Brain pericyte (primary cell): Measurements from ENCODE around the gene AIF1.
"Not testable (repeated sequence)": the region's sequence is repeated elsewhere in the genome, so short reads cannot be mapped to it uniquely, and the experiment has no call there.

Experiments used
- DNase-seq: peaks from one replicate; pipeline ENCODE4 v3.0.0-alpha.2; 2012; ENCODE audit warnings: low read depth, low spot score

AIF1 gene

DNA sequence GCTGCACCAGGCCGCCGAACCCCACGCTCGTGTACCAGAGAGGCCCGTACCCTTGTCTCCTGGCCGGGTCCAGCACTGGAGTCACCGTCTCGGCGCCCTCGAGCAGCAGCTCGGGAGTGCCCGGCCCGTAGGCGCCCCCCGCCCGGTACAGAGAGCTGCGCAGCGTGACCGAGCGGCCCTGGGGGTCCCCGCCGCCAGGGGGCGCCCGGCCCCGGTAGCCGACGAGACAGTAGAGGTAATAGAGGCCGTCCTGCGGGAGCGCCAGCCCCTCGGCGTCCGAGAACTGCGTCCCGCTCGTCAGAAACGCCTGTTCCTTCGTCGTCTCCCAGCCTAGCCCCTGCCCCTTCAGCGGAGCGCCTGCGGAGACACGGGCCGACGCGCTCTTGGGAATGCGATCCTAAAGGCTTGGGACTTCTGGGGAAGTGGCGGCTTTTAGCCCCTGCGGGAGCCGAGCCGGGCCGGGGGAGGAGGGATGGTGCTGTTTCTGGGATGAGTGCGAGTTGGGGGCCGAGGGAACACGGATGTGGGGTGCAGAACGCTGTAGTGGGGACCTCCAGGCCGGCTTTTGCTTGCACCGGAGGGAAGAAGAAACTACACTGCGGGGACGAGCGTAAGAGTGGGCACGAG, 34.1 kb upstream of the AIF1 start:
- DNase-seq: peak; percentile 30

DNA sequence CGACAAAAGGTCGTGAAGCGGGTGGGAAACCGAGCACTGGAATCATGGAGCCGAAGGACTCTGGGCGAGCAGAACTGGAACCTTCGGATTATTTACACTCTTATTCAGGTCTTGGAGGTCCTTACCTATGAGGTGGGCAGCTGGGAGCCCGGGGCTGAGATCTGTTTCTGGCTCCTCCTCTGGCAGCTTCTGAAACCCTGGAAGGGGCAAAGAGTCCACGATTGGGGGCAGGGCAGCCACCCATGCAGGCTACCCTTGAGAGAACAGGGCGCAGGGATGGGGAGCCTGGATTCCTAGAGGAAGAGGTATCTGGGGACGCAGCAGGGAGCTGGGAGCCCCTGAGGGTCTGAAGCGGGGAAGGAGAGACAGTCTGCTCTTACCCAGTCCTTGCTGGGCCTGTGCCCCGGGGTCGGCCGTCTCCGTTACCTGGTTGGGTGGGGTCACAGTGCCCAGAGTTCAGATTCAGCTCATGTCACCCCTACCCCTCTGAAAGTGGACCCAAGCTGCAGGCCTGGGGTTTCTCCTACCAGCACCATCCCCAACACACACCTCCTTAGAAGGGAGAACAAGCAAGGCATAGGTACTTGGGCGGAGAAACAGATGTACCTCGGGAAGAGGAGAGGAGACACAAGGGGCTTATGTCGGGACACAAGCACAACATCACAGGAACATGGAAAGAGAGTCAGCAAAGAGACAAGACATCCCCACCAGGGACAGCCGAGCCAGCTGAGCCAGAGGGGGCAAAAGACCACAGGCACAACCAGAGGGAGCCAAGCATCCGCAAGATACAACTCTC, 33.4 kb upstream of the AIF1 start:
- DNase-seq: no peak

DNA sequence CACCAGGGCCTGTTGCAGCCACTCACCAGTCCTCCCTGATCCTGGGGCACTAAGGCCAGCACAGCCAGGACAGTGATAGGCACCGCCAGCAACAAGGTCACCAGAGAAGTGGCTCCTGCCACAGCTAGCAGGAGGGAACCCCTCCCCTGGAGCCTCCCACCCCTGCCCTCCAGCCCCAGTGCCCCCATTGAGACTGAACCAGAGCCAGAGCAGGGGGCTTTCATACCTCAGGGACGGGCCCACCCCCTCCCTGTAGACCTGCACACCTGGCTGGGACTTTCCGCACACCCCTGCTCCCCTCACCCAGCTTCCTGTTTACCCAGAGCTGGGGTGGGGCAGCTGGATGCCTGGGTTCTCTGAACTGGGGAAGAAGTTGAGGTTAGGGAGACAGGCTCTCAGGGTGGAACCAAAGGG, 32.8 kb upstream of the AIF1 start, which contains the start of gene LTB:
Gene LTB (minus strand): TSS at position 195 of the 414 bp plus-strand sequence. CDS start 7 bp downstream, at position 188.
- DNase-seq: no peak

DNA sequence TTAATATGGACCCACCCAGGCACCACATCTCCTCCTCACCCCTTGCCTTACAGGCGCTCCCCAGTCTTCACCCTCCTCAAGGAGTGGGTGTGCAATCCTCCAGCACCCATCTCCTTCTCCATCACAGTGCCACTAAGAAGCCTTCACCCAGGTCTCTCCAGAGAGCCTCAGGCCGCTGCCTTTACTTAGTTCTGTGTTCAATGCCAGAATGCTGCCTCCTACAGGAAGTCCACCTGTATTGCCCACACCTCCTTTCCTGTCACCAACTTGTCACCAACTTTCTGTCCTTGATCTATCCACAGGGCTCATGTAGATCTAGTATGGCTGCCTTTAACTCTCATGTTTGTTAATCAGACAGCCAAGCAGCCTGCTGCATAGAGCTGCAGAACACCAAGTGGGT, 29.5 kb upstream of the AIF1 start:
- no peak for DNase-seq

DNA sequence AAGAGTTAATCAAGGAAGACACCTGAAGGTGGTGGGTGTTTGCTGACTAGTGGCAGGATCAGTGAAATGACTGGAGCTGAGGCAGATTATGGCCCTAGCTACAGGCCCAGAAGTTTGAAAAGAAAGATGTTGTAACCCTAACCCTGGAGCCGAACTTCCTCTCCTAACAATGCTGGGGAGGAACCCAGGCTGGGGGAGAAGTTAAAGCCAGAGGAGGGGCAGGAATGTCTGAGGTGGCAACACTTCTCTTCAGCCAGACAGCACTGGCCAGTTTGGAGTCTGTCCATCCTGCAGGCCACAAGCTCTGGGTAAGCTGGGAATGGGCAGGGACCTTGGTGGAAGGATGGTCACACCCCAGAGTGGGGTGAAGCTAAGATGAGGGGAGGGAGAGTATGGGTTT, 29.0 kb upstream of the AIF1 start, which contains the start of gene LST1:
Gene LST1 (plus strand): TSS at position 270 of the 400 bp plus-strand sequence. CDS start 1,023 bp downstream, outside the sequence.
- DNase-seq: no peak

DNA sequence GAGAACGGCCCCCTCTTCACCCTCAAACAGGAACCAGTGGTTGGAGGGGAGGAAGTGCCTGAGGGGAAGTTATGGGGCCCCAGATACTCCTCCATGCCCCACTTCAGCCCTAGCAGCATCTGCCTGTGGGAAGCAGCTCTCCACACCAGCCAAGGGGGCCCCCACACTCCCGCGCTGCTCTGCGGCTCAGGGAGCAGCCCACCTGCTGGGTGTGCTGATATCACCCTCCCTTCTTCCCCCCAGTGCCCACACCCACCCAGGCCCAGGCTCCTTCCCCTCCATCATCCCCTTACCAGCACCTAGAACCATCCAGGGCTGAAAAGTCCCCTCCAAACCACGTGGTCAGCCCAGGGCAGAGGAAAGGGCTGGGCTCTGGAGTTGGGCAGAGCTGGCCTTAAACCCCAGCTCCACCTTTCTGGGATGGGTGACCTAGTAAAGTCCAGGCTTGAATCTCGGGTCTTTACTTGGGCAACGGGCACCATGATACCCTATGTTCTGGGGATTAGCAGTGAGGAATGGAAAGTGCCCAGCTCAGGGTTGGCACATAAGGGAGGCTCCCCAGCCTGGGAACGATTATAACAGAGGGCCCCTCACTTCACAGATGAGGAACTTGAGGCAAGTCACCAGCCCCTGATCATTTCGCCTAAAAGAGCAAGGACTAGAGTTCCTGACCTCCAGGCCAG, 28.3 kb upstream of the AIF1 start:
- DNase-seq: no peak

DNA sequence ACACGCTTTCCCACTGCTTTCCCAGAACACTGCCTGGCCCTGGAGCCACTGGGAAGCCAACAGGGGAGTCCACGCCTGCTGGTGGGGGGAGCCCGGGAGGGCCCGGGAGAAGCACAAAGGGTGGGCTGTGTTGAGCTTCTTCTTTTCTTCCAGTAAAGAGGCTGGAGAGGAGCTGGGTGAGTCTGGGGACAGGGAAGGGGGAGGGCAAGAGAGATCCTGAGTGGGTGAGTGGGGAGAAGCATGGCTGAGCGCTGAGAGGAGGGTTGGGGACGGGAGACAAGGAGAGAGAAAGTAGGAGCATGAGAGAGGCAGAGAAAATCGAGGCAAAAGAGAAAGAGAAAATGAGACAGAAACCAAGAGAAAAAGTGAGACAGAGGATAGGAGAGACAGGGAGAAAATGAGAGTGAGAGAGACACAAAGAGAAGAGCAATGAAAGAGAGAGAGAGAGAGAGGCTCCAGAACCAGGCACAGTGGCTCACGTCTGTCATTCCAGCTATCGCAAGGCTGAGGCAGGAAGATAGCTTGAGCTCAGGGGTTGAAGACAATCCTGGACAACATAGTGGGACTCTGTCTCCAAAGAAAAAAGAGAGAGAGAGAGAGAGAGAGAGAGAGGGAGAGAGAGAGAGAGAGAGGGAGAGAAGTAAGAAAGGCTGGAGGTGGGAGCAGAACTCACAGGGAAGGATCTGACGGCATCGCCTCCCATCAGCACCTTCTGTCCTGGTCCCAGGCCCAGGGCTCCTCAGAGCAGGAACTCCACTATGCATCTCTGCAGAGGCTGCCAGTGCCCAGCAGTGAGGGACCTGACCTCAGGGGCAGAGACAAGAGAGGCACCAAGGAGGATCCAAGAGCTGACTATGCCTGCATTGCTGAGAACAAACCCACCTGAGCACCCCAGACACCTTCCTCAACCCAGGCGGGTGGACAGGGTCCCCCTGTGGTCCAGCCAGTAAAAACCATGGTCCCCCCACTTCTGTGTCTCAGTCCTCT, 26.9 kb upstream of the AIF1 start:
- no peak for DNase-seq

DNA sequence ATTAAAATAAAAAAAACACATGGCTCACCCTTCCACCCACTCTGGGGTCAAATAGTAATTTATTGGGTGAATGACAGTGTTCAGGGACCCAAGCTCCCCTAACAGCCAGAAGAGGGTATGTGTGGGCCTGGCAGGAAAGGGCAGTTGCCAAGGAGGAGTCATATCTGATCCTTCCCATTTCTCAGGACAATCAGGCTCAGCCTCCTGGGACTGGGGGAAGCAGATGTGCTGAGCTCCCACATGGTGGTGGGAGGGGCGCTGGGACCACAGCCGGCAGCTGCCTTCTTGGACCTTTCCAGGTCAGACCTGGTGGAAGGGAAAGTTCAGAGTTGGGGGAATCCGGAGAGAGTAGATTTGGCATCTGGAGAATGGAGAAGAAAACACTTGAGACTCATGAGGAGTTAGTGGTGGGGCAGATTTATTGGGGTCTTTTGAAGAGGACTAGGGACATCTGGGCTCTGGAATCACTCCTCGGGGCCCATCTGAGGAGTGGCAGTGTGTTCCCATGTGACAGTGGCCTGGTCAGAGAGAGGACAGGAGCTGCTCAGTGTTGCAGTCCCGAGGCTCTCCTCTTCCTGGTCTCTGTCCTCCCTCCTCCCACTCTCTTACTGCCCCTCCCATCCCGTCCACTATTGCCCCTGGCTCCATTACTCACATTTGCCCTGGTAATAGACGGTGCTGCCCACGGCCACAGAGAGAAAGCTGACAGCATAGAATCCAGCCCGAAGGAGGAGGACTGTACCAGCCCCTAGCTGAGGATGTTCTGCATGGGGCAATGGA, 26.0 kb upstream of the AIF1 start:
- no peak for DNase-seq

DNA sequence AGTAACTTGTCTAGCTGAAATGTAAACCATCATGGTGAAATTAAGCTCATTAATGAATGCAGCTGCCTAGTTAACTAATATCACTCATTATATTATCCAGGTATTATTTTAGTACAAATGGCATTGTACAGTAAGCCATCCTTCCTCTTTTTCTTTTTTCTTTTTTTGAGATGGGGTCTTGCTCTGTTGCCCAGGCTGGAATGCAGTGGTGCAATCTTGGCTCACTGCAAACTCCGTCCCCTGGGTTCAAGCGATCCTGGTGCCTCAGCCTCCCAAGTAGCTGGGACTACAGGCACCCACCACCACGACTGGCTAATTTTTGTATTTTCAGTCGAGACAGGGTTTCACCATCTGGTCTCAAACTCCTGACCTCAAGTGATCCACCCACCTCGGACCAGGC, 24.3 kb upstream of the AIF1 start:
- DNase-seq: not testable (repeated sequence)

DNA sequence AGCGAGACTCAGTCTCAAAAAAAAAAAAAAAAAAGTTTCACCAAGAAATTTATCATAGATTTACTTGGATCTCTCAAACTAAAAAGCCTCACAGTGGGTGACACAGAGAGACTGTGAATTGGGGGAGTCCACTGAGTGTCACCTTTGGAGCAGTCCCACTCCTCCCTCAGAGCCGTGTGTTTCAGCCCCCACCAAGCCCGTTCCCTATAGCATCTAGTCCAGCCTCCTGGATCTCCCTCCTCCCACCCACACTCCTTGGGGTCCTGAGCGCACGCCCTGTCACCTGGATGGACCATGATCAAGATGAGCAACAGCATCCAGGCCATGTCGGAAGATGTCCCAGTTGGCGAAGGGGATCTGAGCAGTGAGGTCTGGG, 22.6 kb upstream of the AIF1 start:
- no peak for DNase-seq

DNA sequence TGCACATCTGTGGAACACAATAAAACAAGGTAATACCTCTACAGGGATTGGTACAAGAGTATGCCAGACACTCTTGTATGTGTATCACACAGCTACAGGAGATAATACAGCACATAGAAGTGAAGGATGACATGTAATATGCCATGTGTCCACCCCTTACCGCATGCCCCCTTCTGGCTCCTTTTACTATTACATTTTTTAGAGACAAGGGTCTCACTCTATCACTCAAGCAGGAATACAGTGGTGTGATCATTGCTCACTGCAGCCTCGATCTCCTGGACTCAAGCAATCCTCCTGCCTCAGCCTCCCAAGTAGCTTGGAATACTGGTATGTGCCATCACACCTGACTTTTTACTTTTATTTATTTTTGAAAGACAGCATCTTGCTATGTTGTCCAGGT, 18.0 kb upstream of the AIF1 start:
- no peak for DNase-seq

DNA sequence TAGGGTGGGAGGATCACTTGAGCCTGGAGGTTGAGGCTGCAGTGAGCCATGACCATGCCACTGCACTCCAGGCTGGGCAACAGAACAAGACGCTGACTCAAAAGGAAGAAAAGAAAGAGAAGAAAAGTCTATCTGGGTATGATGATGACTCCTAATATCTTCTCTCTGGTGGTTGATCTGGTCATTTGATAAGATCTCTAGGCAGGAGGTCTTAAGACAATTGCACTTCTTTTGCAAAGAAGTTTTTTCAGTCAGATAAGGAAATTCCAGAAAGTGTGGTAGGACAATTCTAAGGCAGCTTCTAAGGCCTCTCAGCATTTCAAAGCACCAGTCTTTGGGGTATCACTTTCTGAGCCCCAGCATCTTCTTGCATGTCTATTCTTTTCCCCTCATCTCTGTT, 7.7 kb upstream of the AIF1 start:
- DNase-seq: no peak

DNA sequence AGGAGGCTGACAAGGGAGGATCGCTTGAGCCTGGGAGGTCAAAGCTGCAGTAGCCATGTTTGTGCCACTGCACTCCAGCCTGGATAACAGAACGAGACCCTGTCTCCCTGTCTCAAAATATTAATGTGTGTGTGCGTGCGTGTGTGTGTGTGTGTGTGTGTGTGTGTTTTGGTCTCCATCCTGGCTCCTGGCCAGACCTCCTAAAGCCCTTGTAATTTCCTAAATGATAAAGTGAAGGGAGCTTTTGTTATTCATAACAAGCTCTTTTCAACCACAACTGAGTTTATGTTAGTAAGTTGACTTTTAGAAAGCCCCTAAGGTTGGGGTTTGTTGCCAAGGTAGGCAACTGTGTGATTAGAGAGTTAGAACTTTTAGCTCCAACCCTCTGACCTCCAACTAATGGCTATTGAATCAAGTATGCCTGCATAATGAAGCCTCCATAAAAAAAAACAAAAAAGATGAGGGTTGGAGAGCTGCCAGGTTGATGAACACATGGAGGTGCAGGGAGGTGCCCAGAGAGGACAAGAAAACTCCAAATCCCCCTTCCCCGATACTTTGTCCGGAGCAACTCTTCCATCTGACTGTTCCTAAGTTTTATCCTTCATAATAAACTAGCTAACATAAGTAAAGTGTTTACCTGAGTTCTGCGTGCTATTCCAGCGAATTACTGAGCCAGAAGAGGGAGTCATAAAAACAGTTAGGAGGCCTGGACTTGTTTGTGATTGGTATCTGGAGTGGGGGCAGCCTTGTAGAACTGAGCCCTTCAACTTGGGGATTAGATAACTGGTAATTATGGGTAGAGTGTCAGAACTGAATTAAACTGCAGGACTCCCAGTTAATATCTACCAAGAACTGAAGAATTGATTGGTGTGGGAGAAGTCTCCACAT, 5.3 kb upstream of the AIF1 start:
- no peak for DNase-seq

DNA sequence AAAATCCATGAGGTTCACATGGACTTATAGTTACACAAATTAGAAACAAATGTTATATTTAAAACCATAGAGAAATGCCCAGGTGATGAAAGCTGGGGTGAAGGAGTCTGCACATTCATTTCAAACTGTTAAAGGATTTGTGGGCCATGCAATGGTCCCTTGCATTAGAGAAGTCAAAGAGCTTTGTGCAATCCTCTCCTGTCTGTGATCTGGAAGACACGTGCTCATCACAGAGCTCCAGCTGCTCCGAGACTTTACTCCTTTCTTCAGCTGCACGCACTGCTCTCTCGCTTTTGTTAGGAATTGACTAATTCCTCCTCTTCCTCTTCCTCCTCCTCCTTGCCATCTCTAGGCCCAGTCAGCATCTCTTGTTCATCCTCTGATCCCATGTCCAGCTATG, 4.1 kb upstream of the AIF1 start:
- no peak for DNase-seq

DNA sequence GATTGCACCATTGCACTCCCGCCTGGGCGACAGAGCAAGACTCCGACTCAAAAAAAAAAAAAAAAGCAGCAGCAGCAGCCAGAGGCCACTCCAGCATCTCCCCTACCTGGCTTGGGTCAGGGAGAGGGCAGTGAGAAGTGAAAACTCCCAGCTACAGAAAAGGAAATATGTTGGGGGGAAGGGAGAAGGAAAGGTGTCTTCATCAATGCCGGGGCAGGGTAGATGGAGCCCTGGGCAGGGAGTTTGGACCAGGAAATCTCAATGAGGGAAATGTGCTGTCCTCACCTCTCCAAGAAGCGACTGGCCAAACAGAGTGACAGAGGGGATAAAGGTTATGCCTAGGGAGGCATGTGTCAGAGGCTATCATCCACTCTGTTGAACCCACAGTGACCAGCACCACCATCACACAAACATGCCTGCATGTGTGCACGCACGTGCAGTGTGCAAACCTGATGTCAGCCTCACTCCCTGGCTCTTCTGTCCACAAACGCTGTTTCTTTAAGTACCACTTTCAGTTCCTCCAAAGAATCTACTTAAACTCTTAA, 887 bp upstream of the AIF1 start:
- no peak for DNase-seq

DNA sequence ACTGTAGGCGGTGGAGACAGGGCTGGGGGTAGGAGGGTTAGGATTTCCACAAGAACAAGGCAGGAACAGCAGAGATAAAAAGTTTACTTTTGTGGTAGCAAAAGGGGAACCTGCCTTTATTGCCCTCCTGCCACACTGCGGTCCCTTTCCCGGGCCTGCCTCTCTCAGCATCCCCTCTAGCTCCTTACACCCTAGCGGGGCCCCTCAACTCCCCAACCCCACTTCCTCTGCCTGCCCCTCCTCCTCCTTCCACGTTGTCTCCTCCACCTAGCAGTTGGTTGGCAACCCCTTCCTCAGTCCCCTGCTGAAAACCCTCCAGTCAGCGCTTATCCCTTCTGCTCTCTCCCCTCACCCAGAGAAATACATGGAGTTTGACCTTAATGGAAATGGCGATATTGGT, 714 bp downstream of the AIF1 start:
- DNase-seq: no peak

DNA sequence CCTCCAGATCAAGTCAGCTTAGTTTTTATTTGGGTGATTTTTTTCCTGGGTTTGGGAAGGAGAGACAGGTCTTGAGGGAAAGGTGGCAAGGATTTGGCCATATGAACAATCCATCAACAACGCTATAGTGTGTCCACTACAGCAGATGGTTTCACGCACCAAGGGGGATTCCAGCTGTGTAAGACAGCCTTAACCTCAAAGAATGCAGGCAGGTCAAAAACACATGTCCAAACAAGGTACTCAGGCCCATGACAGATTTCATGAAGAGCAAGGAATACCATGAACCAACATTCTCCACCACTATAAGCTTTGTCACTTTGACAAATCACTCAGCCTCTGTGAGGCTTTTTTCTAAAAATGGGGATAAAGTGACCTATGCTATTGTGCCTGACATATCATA, 2.0 kb downstream of the AIF1 start:
- no peak for DNase-seq

DNA sequence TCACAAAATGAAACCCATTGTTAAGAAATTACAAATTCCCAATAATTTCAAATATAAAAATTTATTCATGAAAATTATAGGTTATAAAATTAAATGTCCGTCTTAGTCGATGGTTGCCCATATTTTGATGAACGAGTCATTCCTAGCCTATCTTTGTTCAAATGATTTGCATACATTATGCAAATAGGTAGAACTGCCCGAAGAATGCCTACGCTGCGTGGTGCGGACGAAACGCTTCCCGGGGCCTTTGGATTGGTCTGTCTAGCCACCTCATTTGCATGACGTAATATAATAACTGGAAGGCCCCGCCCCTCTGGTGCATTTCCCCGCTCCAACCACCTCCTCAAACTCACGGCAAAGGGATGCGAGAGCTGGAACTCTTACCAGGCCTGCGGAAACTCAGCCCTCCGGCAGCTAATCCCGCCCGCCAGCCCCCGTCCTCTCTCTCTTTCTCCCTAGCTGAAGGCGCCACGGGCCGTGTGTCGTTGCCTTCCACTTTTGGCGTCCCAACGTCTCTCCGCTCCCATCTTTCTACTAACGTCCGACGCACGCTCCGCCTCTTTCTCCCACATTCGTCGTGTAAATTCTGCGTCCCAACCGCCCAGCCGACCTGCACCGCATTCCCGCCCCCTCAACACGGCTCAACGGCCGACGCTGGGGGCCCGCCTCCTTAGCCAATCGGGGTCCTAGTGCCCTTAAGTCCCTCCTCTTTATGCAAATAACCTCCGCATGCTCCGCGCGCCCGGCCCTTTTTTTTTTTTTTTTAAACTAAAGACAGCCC, 5.0 kb downstream of the AIF1 start:
- peak; percentile 98 for DNase-seq
